ENCODE data around the gene NSF.

The NSF gene

DNA sequence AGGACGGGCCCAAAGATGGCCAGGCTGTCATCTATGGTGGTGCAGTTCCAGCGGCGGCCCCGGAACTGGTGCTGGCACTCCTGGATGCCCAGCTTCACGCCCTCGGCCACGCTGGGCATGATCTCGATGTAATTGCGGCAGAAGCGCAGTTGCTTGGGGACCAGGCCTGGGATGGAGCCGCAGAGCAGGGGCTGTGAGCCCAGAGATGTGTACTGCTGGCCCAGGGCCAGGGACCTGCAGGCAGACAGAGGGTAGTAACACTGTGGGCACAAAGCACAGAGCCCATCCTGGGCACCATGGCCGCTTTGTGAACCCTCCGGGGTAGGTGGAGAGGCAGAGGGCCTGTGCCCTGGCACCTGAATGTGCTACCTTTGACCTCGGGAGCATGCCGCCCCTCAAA, 183.2 kb downstream of the NSF start:
- no peak for ATAC-seq
- TF ChIP-seq ZNF8 (CRISPR knock-in tag; IDR thresholded peaks at IDR 0.05) (no peak), ZNF565 (CRISPR knock-in tag; conservative IDR thresholded peaks at IDR 0.05; ENCODE audit: low read depth) (no peak), RARB (CRISPR knock-in tag; IDR thresholded peaks at IDR 0.05) (no peak), ZC3H10 (CRISPR knock-in tag; IDR thresholded peaks at IDR 0.05) (no peak), GLIS3 (CRISPR knock-in tag; IDR thresholded peaks at IDR 0.05) (no peak), OSR1 (CRISPR knock-in tag; IDR thresholded peaks at IDR 0.05) (no peak), ESRRG (CRISPR knock-in tag; IDR thresholded peaks at IDR 0.05) (no peak), PATZ1 (CRISPR knock-in tag; IDR thresholded peaks at IDR 0.05; ENCODE audit: borderline replicate concordance) (no peak), SNAI2 (CRISPR knock-in tag; IDR thresholded peaks at IDR 0.05) (no peak), ZNF70 (CRISPR knock-in tag; IDR thresholded peaks at IDR 0.05) (no peak)
- TF ChIP-seq, protein P1, sequence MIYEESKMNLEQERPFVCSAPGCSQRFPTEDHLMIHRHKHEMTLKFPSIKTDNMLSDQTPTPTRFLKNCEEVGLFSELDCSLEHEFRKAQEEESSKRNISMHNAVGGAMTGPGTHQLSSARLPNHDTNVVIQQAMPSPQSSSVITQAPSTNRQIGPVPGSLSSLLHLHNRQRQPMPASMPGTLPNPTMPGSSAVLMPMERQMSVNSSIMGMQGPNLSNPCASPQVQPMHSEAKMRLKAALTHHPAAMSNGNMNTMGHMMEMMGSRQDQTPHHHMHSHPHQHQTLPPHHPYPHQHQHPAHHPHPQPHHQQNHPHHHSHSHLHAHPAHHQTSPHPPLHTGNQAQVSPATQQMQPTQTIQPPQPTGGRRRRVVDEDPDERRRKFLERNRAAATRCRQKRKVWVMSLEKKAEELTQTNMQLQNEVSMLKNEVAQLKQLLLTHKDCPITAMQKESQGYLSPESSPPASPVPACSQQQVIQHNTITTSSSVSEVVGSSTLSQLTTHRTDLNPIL (CRISPR knock-in tag; IDR thresholded peaks at IDR 0.05; ENCODE audit: low read depth) = no peak

- TF ChIP-seq, protein P1 (CRISPR knock-in tag; IDR thresholded peaks at IDR 0.05; ENCODE audit: low read depth) = no peak
- TF ChIP-seq PPARA (CRISPR knock-in tag; IDR thresholded peaks at IDR 0.05; ENCODE audit: borderline replicate concordance) (no peak), CSDC2 (CRISPR knock-in tag; IDR thresholded peaks at IDR 0.05) (no peak)
- no peak for ATAC-seq
Measured at GRCh38 chr17:46774108-46774737, 183.8 kb downstream of the NSF start.

GRCh38 chr17:46776298-46777005, 186.0 kb downstream of the NSF start:
- ATAC-seq = no peak
- TF ChIP-seq, protein P2, sequence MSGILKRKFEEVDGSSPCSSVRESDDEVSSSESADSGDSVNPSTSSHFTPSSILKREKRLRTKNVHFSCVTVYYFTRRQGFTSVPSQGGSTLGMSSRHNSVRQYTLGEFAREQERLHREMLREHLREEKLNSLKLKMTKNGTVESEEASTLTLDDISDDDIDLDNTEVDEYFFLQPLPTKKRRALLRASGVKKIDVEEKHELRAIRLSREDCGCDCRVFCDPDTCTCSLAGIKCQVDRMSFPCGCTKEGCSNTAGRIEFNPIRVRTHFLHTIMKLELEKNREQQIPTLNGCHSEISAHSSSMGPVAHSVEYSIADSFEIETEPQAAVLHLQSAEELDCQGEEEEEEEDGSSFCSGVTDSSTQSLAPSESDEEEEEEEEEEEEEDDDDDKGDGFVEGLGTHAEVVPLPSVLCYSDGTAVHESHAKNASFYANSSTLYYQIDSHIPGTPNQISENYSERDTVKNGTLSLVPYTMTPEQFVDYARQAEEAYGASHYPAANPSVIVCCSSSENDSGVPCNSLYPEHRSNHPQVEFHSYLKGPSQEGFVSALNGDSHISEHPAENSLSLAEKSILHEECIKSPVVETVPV (CRISPR knock-in tag; IDR thresholded peaks at IDR 0.05) = no peak
- no peak for TF ChIP-seq ZFP30 (CRISPR knock-in tag; IDR thresholded peaks at IDR 0.05)

DNA sequence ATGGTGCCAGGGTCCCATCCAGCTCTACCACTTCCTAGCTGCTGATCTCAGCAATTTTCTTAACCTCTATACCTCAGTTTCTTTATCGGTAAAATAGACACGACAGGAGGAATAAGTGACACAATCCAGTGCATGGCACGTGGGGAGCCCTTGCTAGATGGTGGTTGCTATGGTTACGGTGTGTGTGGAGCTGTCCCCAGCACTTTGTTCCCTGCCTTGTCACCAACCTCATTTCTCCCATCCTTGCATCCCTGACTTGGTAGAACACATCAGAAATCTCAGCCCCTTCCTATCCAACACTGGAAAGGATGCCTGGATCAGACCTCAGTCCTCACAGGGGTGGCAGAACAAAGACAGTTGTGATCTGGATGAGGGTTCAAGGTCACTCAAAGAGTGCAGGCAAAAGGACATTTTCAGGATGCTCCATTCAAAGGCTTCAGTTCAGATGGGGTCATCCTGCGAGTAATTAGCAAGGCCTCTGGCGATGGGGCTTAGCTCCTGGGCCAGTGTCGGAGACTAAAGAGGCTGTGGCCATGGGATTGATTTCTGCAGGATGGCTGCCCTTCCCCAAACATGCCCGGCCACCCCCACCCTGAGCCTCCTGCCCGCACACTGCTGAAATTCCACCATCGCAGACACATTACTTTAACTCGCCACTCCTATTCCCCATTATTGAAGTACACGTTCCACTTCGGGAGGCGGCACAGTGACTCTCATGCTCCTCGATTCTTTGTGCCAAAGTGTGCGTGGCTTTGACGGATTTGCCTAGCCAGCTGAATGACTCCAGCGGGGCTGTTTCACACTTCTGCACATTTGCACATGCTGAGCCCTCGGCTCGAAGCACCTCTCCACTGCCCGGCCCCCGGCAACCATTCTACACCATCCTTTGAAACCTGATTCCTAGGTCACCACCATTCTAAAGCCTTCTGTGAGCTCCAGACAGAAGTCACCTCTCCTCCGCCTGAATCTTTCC, 187.8 kb downstream of the NSF start:
- ATAC-seq = no peak
- TF ChIP-seq ESRRG (CRISPR knock-in tag; IDR thresholded peaks at IDR 0.05) (no peak), GLIS3 (CRISPR knock-in tag; IDR thresholded peaks at IDR 0.05) (no peak), ISL1 (CRISPR knock-in tag; IDR thresholded peaks at IDR 0.05) (no peak), POU6F1 (CRISPR knock-in tag; IDR thresholded peaks at IDR 0.05; ENCODE audit: borderline replicate concordance, low read depth) (no peak), OSR1 (CRISPR knock-in tag; IDR thresholded peaks at IDR 0.05) (no peak), ZFP3 (CRISPR knock-in tag; IDR thresholded peaks at IDR 0.05) (no peak), BACH2 (CRISPR knock-in tag; IDR thresholded peaks at IDR 0.05; ENCODE audit: borderline replicate concordance) (no peak), ZNF565 (CRISPR knock-in tag; conservative IDR thresholded peaks at IDR 0.05; ENCODE audit: low read depth) (no peak), ARNTL (CRISPR knock-in tag; IDR thresholded peaks at IDR 0.05; ENCODE audit: borderline replicate concordance, low read depth) (no peak), RARB (CRISPR knock-in tag; IDR thresholded peaks at IDR 0.05) (no peak)
- TF ChIP-seq, protein P1 (CRISPR knock-in tag; IDR thresholded peaks at IDR 0.05; ENCODE audit: low read depth) = no peak
